KMS-11 (cell line): ENCODE data around the gene DSN1.

Experiments
- H2AFZ ChIP-seq: fragments of 200-600 bp; sonication (generic); 2 replicates; pipeline ENCODE4 v1.6.1; 2016; ENCODE audit warnings: antibody characterized with exemption, mixed run types, low read depth
- H3K27ac ChIP-seq: fragments of 200-600 bp; sonication (generic); 2 replicates; pipeline ENCODE4 v1.6.1; 2016; ENCODE audit warnings: mild to moderate bottlenecking, mixed run types
- H3K27me3 ChIP-seq: fragments of 200-600 bp; sonication (generic); 2 replicates; pipeline ENCODE4 v1.6.1; 2017; ENCODE audit warnings: mild to moderate bottlenecking, low read depth, mixed run types, moderate library complexity; ENCODE audit not compliant: insufficient read depth
- H3K36me3 ChIP-seq: fragments of 200-600 bp; sonication (generic); 2 replicates; pipeline ENCODE4 v1.6.1; 2017; ENCODE audit warnings: mild to moderate bottlenecking, mixed run types; ENCODE audit not compliant: insufficient read depth
- H3K4me1 ChIP-seq: fragments of 200-600 bp; sonication (generic); 2 replicates; pipeline ENCODE4 v1.6.1; 2016; ENCODE audit warnings: mild to moderate bottlenecking, low read depth, mixed run types; ENCODE audit not compliant: poor library complexity, severe bottlenecking
- H3K4me2 ChIP-seq: fragments of 200-600 bp; sonication (generic); 2 replicates; pipeline ENCODE4 v1.7.0; 2016; ENCODE audit warnings: mild to moderate bottlenecking, mixed run types
- H3K4me3 ChIP-seq: fragments of 200-600 bp; sonication (generic); IDR thresholded peaks from 2 replicates; pipeline ENCODE4 v1.6.1; 2017; ENCODE audit warnings: low read depth, low read length, mixed read lengths; ENCODE audit not compliant: insufficient read depth
- H3K79me2 ChIP-seq: fragments of 200-600 bp; sonication (generic); 2 replicates; pipeline ENCODE4 v1.6.1; 2016; ENCODE audit warnings: low read depth, mixed run types; ENCODE audit not compliant: insufficient read depth
- H3K9ac ChIP-seq: fragments of 200-600 bp; sonication (generic); 2 replicates; pipeline ENCODE4 v1.6.1; 2016; ENCODE audit warnings: mild to moderate bottlenecking, mixed run types
- H4K20me1 ChIP-seq: fragments of 200-600 bp; sonication (generic); 2 replicates; pipeline ENCODE4 v1.6.1; 2016; ENCODE audit warnings: mild to moderate bottlenecking, mixed run types; ENCODE audit not compliant: insufficient read depth
- CTCF ChIP-seq: fragments of 200-600 bp; sonication (generic); conservative IDR thresholded peaks from 2 replicates; pipeline ENCODE4 v1.6.1; 2017; ENCODE audit warnings: low read depth, mild to moderate bottlenecking, antibody characterized with exemption, low read length, moderate library complexity, mixed read lengths

The DSN1 gene

GRCh38 chr20:36736451-36737182 lies 36.9 kb downstream of the DSN1 start:
- no peaks in the 10 kb centered on the region for H3K27me3 ChIP-seq
- H3K27ac ChIP-seq: no peak overlapping the region
- H2AFZ ChIP-seq: no peak overlapping the region
- no peak for TF ChIP-seq CTCF
- H3K79me2 ChIP-seq: no peaks in the 10 kb centered on the region
- no peaks in the 10 kb centered on the region for H3K36me3 ChIP-seq
- no peaks in the 10 kb centered on the region for H4K20me1 ChIP-seq
- H3K9ac ChIP-seq: no peak overlapping the region
- no peak overlapping the region for H3K4me3 ChIP-seq
- H3K4me2 ChIP-seq: no peak overlapping the region
- peaks cover 8% of the 10 kb centered on the region for H3K4me1 ChIP-seq

- TF ChIP-seq CTCF: no peak
- no peak overlapping the region for H3K27ac ChIP-seq
- no peaks in the 10 kb centered on the region for H3K36me3 ChIP-seq
- no peak overlapping the region for H3K4me2 ChIP-seq
- H3K79me2 ChIP-seq: no peaks in the 10 kb centered on the region
- H3K4me3 ChIP-seq: no peak overlapping the region
- peaks cover 8% of the 10 kb centered on the region for H3K4me1 ChIP-seq
- H3K27me3 ChIP-seq: no peaks in the 10 kb centered on the region
- no peaks in the 10 kb centered on the region for H4K20me1 ChIP-seq
- no peak overlapping the region for H2AFZ ChIP-seq
- H3K9ac ChIP-seq: no peak overlapping the region
These were observed 41.1 kb downstream of the DSN1 start for GRCh38 chr20:36732456-36732855.

GRCh38 chr20:36728986-36729385 lies 44.6 kb downstream of the DSN1 start:
- Histone ChIP-seq H3K4me3 (no peak overlapping the region), H3K4me2 (no peak overlapping the region), H3K4me1 (peaks cover 8% of the 10 kb centered on the region), H3K27ac (no peak overlapping the region), H3K9ac (no peak overlapping the region), H2AFZ (no peak overlapping the region), H3K79me2 (no peaks in the 10 kb centered on the region), H3K36me3 (no peaks in the 10 kb centered on the region), H3K27me3 (no peaks in the 10 kb centered on the region), H4K20me1 (no peaks in the 10 kb centered on the region)
- peak; percentile 28; the same call in 1 of the 2 replicates for TF ChIP-seq CTCF

GRCh38 chr20:36726168-36726567 lies 47.4 kb downstream of the DSN1 start:
- no peaks in the 10 kb centered on the region for H3K4me1 ChIP-seq
- H3K36me3 ChIP-seq: no peaks in the 10 kb centered on the region
- no peaks in the 10 kb centered on the region for H3K27me3 ChIP-seq
- H4K20me1 ChIP-seq: no peaks in the 10 kb centered on the region
- no peaks in the 10 kb centered on the region for H3K79me2 ChIP-seq
- no peak overlapping the region for H3K9ac ChIP-seq
- TF ChIP-seq CTCF: no peak
- H3K4me3 ChIP-seq: no peak overlapping the region
- no peak overlapping the region for H3K27ac ChIP-seq
- H3K4me2 ChIP-seq: no peak overlapping the region
- no peak overlapping the region for H2AFZ ChIP-seq
